Activated T-cell treated with anti-CD3 and anti-CD28 coated beads, Interleukin-2, amount 50 U/mL, for 72 hours (primary cell): ENCODE results near the gene ADSS2. TPM values are rescaled to one million over a fixed set of nuclear protein-coding genes. Genes with fewer than 3 reads are reported as not detected.
A peak's percentile ranks its signal among the peaks of the same experiment; 100 is the strongest.

ENCODE experiments used
- ATAC-seq, 2 donors: fragments of 150-1000 bp; cut with Tn5 transposase; replicated peaks in 1 of 2; 2 replicates each; pipeline ENCODE4 v1.10.0; 2021; ENCODE audit warnings: moderate library complexity in 2 of 2, mild to moderate bottlenecking in 1 of 2
- DNase-seq, 2 donors: peaks; one replicate each; pipeline ENCODE4 v3.0.0; 2021 to 2022; ENCODE audit warnings: mixed read lengths in 1 of 2
- H3K27ac Mint-ChIP-seq: one replicate; pipeline ENCODE4 v1.8.0; 2022; ENCODE audit warnings: mild to moderate bottlenecking, moderate library complexity, mixed read lengths
- H3K27me3 Mint-ChIP-seq: one replicate; pipeline ENCODE4 v1.8.0; 2022; ENCODE audit warnings: low read depth, mixed read lengths
- H3K36me3 Mint-ChIP-seq, 2 donors: one replicate each; pipeline ENCODE4 v1.8.0; 2022; ENCODE audit warnings: mixed read lengths in 2 of 2, mild to moderate bottlenecking in 1 of 2; ENCODE audit not compliant: insufficient read depth in 2 of 2
- H3K4me1 Mint-ChIP-seq: one replicate; pipeline ENCODE4 v1.8.0; 2022; ENCODE audit warnings: low read depth, mixed read lengths
- H3K4me3 Mint-ChIP-seq, 2 donors: one replicate each; pipeline ENCODE4 v1.8.0; 2022; ENCODE audit warnings: mild to moderate bottlenecking in 2 of 2, mixed read lengths in 2 of 2, moderate library complexity in 2 of 2
- H3K9me3 Mint-ChIP-seq, 2 donors: one replicate each; pipeline ENCODE4 v1.8.0; 2022; ENCODE audit warnings: mixed read lengths in 2 of 2
- total RNA-seq, 2 donors: library from RNA; stranded (reverse); gene quantifications; one replicate each; pipeline ENCODE4 v1.2.3, GENCODE V29; 2022

ADSS2 gene
- total RNA-seq, 2 donors from 2014 or later, result 46.5 to 51.1 TPM

- Mint-ChIP-seq H3K36me3 (peaks cover 34 to 84% of the 10 kb centered on the region in 2 donors), H3K9me3 (peaks cover 13 to 19% of the 10 kb centered on the region in 2 donors), H3K27me3 (no peaks in the 10 kb centered on the region), H3K4me3 (no peak overlapping the region), H3K4me1 (no peaks in the 10 kb centered on the region), H3K27ac (peak overlapping the region; percentile 26)
- DNase-seq (no peak), ATAC-seq (no peak)
These were observed 45.4 kb downstream of the ADSS2 start for GRCh38 chr1:244406337-244406736.

- Mint-ChIP-seq H3K4me3 (no peak overlapping the region), H3K36me3 (peaks cover 38 to 85% of the 10 kb centered on the region in 2 donors), H3K4me1 (no peaks in the 10 kb centered on the region), H3K27ac (no peak overlapping the region), H3K9me3 (peaks cover 17 to 24% of the 10 kb centered on the region in 2 donors), H3K27me3 (no peaks in the 10 kb centered on the region)
- DNase-seq, result no peak
- no peak for ATAC-seq
These were observed 45.9 kb downstream of the ADSS2 start for GRCh38 chr1:244405856-244406255.

GRCh38 chr1:244403431-244403830 is 48.3 kb downstream of the ADSS2 start:
- no peak for DNase-seq
- Mint-ChIP-seq H3K27ac (peak overlapping the region; percentile 24), H3K4me3 (no peak overlapping the region), H3K9me3 (peaks cover 18 to 24% of the 10 kb centered on the region in 2 donors), H3K36me3 (peaks cover 39 to 72% of the 10 kb centered on the region in 2 donors), H3K4me1 (no peaks in the 10 kb centered on the region), H3K27me3 (no peaks in the 10 kb centered on the region)
- ATAC-seq, result no peak

- Mint-ChIP-seq H3K9me3 (peaks cover 18% of the 10 kb centered on the region in 2 donors), H3K27me3 (no peaks in the 10 kb centered on the region), H3K36me3 (peaks cover 31 to 54% of the 10 kb centered on the region in 2 donors), H3K4me3 (no peak overlapping the region), H3K27ac (no peak overlapping the region), H3K4me1 (peaks cover 8% of the 10 kb centered on the region)
- DNase-seq (no peak), ATAC-seq (no peak)
These were observed 50.7 kb downstream of the ADSS2 start for GRCh38 chr1:244400974-244401373.

- peaks cover 14 to 20% of the 10 kb centered on the region in 2 donors for H3K36me3 Mint-ChIP-seq
- no peak for DNase-seq
- no peak overlapping the region for H3K27ac Mint-ChIP-seq
- ATAC-seq, result no peak
- peaks cover 8% of the 10 kb centered on the region for H3K4me1 Mint-ChIP-seq
- no peak overlapping the region for H3K4me3 Mint-ChIP-seq
- peaks cover 8 to 10% of the 10 kb centered on the region in 2 donors for H3K9me3 Mint-ChIP-seq
- no peaks in the 10 kb centered on the region for H3K27me3 Mint-ChIP-seq
These were observed 54.6 kb downstream of the ADSS2 start for GRCh38 chr1:244397131-244397530.

GRCh38 chr1:244395965-244396364 is 55.7 kb downstream of the ADSS2 start:
- Mint-ChIP-seq H3K36me3 (peaks cover 3 to 8% of the 10 kb centered on the region in 2 donors), H3K4me3 (no peak overlapping the region), H3K27ac (no peak overlapping the region), H3K27me3 (no peaks in the 10 kb centered on the region), H3K4me1 (peaks cover 8% of the 10 kb centered on the region), H3K9me3 (peaks cover under 1 to 2% of the 10 kb centered on the region in 2 donors)
- no peak for DNase-seq
- ATAC-seq, result peak; percentile 18 to 29

GRCh38 chr1:244394826-244395765 is 56.6 kb downstream of the ADSS2 start:
- Mint-ChIP-seq H3K36me3 (peaks cover 1% of the 10 kb centered on the region in 2 donors), H3K4me1 (peaks cover 8% of the 10 kb centered on the region), H3K9me3 (no peaks in the 10 kb centered on the region), H3K27ac (no peak overlapping the region), H3K4me3 (no peak overlapping the region), H3K27me3 (no peaks in the 10 kb centered on the region)
- DNase-seq, result no peak
- ATAC-seq, result peak; percentile 27 to 34

GRCh38 chr1:244394346-244394745 is 57.4 kb downstream of the ADSS2 start:
- Mint-ChIP-seq H3K4me3 (no peak overlapping the region), H3K27me3 (no peaks in the 10 kb centered on the region), H3K9me3 (no peaks in the 10 kb centered on the region), H3K27ac (no peak overlapping the region), H3K36me3 (peaks cover 1% of the 10 kb centered on the region in 2 donors), H3K4me1 (peaks cover 8% of the 10 kb centered on the region)
- DNase-seq (no peak), ATAC-seq (no peak)

- no peak for ATAC-seq
- no peak for DNase-seq
- Mint-ChIP-seq H3K4me1 (peaks cover 8% of the 10 kb centered on the region), H3K27me3 (no peaks in the 10 kb centered on the region), H3K36me3 (peaks cover 0 to 1% of the 10 kb centered on the region in 2 donors), H3K9me3 (no peaks in the 10 kb centered on the region), H3K4me3 (no peak overlapping the region), H3K27ac (no peak overlapping the region)
These were observed 58.0 kb downstream of the ADSS2 start for GRCh38 chr1:244393604-244394176.

GRCh38 chr1:244391761-244392160 is 59.9 kb downstream of the ADSS2 start:
- Mint-ChIP-seq H3K27ac (no peak overlapping the region), H3K4me1 (peaks cover 5% of the 10 kb centered on the region), H3K4me3 (no peak overlapping the region), H3K36me3 (peaks cover 0 to 1% of the 10 kb centered on the region in 2 donors), H3K27me3 (no peaks in the 10 kb centered on the region), H3K9me3 (no peaks in the 10 kb centered on the region)
- DNase-seq (no peak), ATAC-seq (no peak)

GRCh38 chr1:244388961-244389360 is 62.7 kb downstream of the ADSS2 start:
- Mint-ChIP-seq H3K4me3 (no peak overlapping the region), H3K27me3 (no peaks in the 10 kb centered on the region), H3K27ac (no peak overlapping the region), H3K9me3 (no peaks in the 10 kb centered on the region), H3K36me3 (no peaks in the 10 kb centered on the region), H3K4me1 (no peaks in the 10 kb centered on the region)
- ATAC-seq (no peak), DNase-seq (no peak)

GRCh38 chr1:244387415-244387814 is 64.3 kb downstream of the ADSS2 start:
- Mint-ChIP-seq H3K27me3 (no peaks in the 10 kb centered on the region), H3K9me3 (no peaks in the 10 kb centered on the region), H3K4me1 (no peaks in the 10 kb centered on the region), H3K4me3 (no peak overlapping the region), H3K36me3 (no peaks in the 10 kb centered on the region), H3K27ac (no peak overlapping the region)
- ATAC-seq (no peak), DNase-seq (no peak)

- H3K4me3 Mint-ChIP-seq, result no peak overlapping the region
These were observed 65.1 kb downstream of the ADSS2 start for GRCh38 chr1:244386595-244386994.

More at GRCh38 chr1:244386595-244386994, 65.1 kb downstream of the ADSS2 start:
- no peaks in the 10 kb centered on the region for H3K27me3 Mint-ChIP-seq
- H3K9me3 Mint-ChIP-seq, result no peaks in the 10 kb centered on the region
- ATAC-seq (no peak), DNase-seq (no peak)
- no peaks in the 10 kb centered on the region for H3K4me1 Mint-ChIP-seq
- no peaks in the 10 kb centered on the region for H3K36me3 Mint-ChIP-seq
- H3K27ac Mint-ChIP-seq, result no peak overlapping the region
